Activated CD8-positive, alpha-beta T cell treated with anti-CD3 and anti-CD28 coated beads for 36 hours (primary cell): ENCODE data around the gene MRPS23. TPM values are rescaled to one million over a fixed set of nuclear protein-coding genes. Genes with fewer than 3 reads are reported as not detected.
A peak's percentile ranks its signal among the peaks of the same experiment; 100 is the strongest.

ENCODE experiments used
- ATAC-seq: fragments of 200-7000 bp; cut with Tn5 transposase; one replicate; pipeline ENCODE4 v1.10.0; 2021; ENCODE audit warnings: mild to moderate bottlenecking, moderate library complexity
- CTCF ChIA-PET: fragments of 350-600 bp; sonication (Branson Sonifier 250); formaldehyde crosslinking; loops from one replicate; lab custom pipeline; 2021; ENCODE audit warnings: antibody characterized with exemption; lab: Charles Lee
- POLR2A ChIA-PET: fragments of 350-600 bp; sonication (Branson Sonifier 250); formaldehyde crosslinking; loops from one replicate; lab custom pipeline; 2021; ENCODE audit warnings: antibody characterized with exemption; lab: Charles Lee
- DNase-seq: peaks from one replicate; pipeline ENCODE4 v3.0.0-alpha.2; 2020
- H3K27ac Mint-ChIP-seq: one replicate; pipeline ENCODE4 v1.8.0; 2021; ENCODE audit warnings: mild to moderate bottlenecking, mixed read lengths
- H3K27me3 Mint-ChIP-seq: one replicate; pipeline ENCODE4 v1.8.0; 2021; ENCODE audit warnings: mixed read lengths
- H3K36me3 Mint-ChIP-seq: one replicate; pipeline ENCODE4 v1.8.0; 2021; ENCODE audit warnings: low read depth, mixed read lengths
- H3K4me1 Mint-ChIP-seq: one replicate; pipeline ENCODE4 v1.8.0; 2021; ENCODE audit warnings: low read depth, mixed read lengths
- H3K4me3 Mint-ChIP-seq: one replicate; pipeline ENCODE4 v1.8.0; 2021; ENCODE audit warnings: mild to moderate bottlenecking, moderate library complexity, mixed read lengths
- H3K9me3 Mint-ChIP-seq: one replicate; pipeline ENCODE4 v1.8.0; 2021; ENCODE audit warnings: mixed read lengths
- CTCF ChIP-seq: fragments of 200-600 bp; IDR thresholded peaks from one replicate; pipeline ENCODE4 v1.8.0; 2022; ENCODE audit warnings: antibody characterized with exemption, mild to moderate bottlenecking
- intact Hi-C: fragments of 100-400 bp; cut with micrococcal nuclease; formaldehyde crosslinking; loops from one replicate; pipeline ENCODE4 v1.10.0; 2022
- total RNA-seq, 2 experiments: library from RNA; stranded (reverse); gene quantifications; one replicate each; pipeline ENCODE4 v1.2.3, GENCODE V29; 2021

Gene MRPS23
- total RNA-seq, 2 experiments from 2014 or later, result 69.5 to 70.0 TPM

GRCh38 chr17:57894848-57895247 lies 45.0 kb upstream of the MRPS23 start:
- no peaks in the 10 kb centered on the region for H3K36me3 Mint-ChIP-seq
- POLR2A ChIA-PET, result interaction anchor here (1.0 kb wide), 1 partner anchor 14 kb away, joined by 3 read pairs; no protein-coding TSS in a partner anchor
- no peak overlapping the region for H3K4me3 Mint-ChIP-seq
- H3K4me1 Mint-ChIP-seq, result no peaks in the 10 kb centered on the region
- peaks cover 2% of the 10 kb centered on the region for H3K27me3 Mint-ChIP-seq
- no peaks in the 10 kb centered on the region for H3K9me3 Mint-ChIP-seq
- TF ChIP-seq CTCF, result no peak
- ATAC-seq (no peak), DNase-seq (no peak)
- CTCF ChIA-PET, result interaction anchor here (1.2 to 1.7 kb wide), 2 partner anchors 36 to 105 kb away, joined by 3 to 4 read pairs; no protein-coding TSS in a partner anchor
- intact Hi-C loops, result no loop called here
- no peak overlapping the region for H3K27ac Mint-ChIP-seq

- no peak for DNase-seq
- no peak overlapping the region for H3K27ac Mint-ChIP-seq
- no peaks in the 10 kb centered on the region for H3K36me3 Mint-ChIP-seq
Measured at GRCh38 chr17:57892820-57893595, 43.2 kb upstream of the MRPS23 start.

GRCh38 chr17:57892146-57892819 lies 42.4 kb upstream of the MRPS23 start:
- TF ChIP-seq CTCF, result peak; percentile 87
- POLR2A ChIA-PET, result interaction anchor here (1.2 to 1.5 kb wide), 2 partner anchors 34 to 108 kb away, joined by 3 to 4 read pairs; no protein-coding TSS in a partner anchor
- peaks cover 2% of the 10 kb centered on the region for H3K27me3 Mint-ChIP-seq
- H3K4me3 Mint-ChIP-seq, result no peak overlapping the region
- H3K9me3 Mint-ChIP-seq, result no peaks in the 10 kb centered on the region
- CTCF ChIA-PET, result interaction anchor here (0.5 to 4.1 kb wide), 30 partner anchors 12 to 276 kb away, joined by 3 to 26 read pairs (median 4); partner anchors contain the start of genes CUEDC1 and MRPS23
- DNase-seq, result peak; percentile 88
- H3K27ac Mint-ChIP-seq, result no peak overlapping the region
- peak; percentile 99 for ATAC-seq
- intact Hi-C loops, result no loop called here
- no peaks in the 10 kb centered on the region for H3K36me3 Mint-ChIP-seq
- H3K4me1 Mint-ChIP-seq, result no peaks in the 10 kb centered on the region

More at GRCh38 chr17:57892820-57893595, 43.2 kb upstream of the MRPS23 start:
- peak; percentile 41 for TF ChIP-seq CTCF
- ChIA-PET POLR2A (interaction anchor here (1.2 to 1.5 kb wide), 2 partner anchors 34 to 107 kb away, joined by 3 to 4 read pairs; no protein-coding TSS in a partner anchor), CTCF (interaction anchor here (0.5 to 4.1 kb wide), 27 partner anchors 12 to 220 kb away, joined by 3 to 26 read pairs (median 5); partner anchors contain the start of genes CUEDC1 and MRPS23)
- intact Hi-C loops, result no loop called here
- Mint-ChIP-seq H3K9me3 (no peaks in the 10 kb centered on the region), H3K4me3 (no peak overlapping the region), H3K27me3 (peaks cover 2% of the 10 kb centered on the region), H3K4me1 (no peaks in the 10 kb centered on the region)
- ATAC-seq, result no peak

GRCh38 chr17:57890857-57891232 lies 41.0 kb upstream of the MRPS23 start:
- Mint-ChIP-seq H3K4me3 (no peak overlapping the region), H3K36me3 (no peaks in the 10 kb centered on the region), H3K27me3 (peaks cover 2% of the 10 kb centered on the region), H3K9me3 (no peaks in the 10 kb centered on the region), H3K27ac (no peak overlapping the region), H3K4me1 (no peaks in the 10 kb centered on the region)
- ChIA-PET POLR2A (interaction anchor here (1.5 kb wide), 1 partner anchor 16 kb away, joined by 3 read pairs; no protein-coding TSS in a partner anchor), CTCF (interaction anchor here (0.8 to 4.1 kb wide), 5 partner anchors 16 to 223 kb away, joined by 3 to 26 read pairs (median 3); partner anchors contain the start of gene CUEDC1)
- intact Hi-C loops, result no loop called here
- no peak for TF ChIP-seq CTCF
- ATAC-seq, result no peak
- DNase-seq, result no peak
